ENCODE data around the gene ZNF304. TPM values are rescaled to one million over a fixed set of nuclear protein-coding genes. Genes with fewer than 3 reads are reported as not detected.
"Not testable (repeated sequence)": the region's sequence is repeated elsewhere in the genome, so short reads cannot be mapped to it uniquely, and the experiment has no call there.

Gene ZNF304
- total RNA-seq, 2 donors from 2014 or later: 5.3 to 6.4 TPM

DNA sequence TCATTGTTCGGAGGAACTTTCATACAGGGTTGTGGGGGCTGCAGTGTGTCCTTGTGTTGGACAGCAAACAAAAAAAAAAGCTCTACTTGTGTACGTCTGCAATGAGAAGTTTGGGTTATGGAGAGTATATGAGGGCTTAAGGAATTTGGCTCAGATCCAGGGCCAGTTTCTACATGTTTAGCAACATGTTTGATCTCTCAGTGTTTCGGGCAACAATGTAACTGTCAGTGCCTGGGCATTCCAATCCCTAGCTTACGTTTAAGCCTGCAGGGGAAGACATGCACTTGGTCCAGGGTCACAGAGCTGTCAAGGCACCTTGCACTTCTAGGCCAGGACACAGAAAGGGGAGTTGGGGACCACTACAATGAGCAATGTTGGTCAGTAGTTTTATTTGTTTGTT, 16.9 kb upstream of the ZNF304 start:
- no peak overlapping the region for H3K27ac Mint-ChIP-seq
- H3K27me3 Mint-ChIP-seq: no peaks in the 10 kb centered on the region
- H3K4me3 Mint-ChIP-seq: no peak overlapping the region
- no peaks in the 10 kb centered on the region for H3K4me1 Mint-ChIP-seq
- ATAC-seq (replicated peaks): no peak
- H3K36me3 Mint-ChIP-seq (ENCODE audit: low read depth): peaks cover 11% of the 10 kb centered on the region
- H3K9me3 Mint-ChIP-seq: peaks cover 4% of the 10 kb centered on the region

DNA sequence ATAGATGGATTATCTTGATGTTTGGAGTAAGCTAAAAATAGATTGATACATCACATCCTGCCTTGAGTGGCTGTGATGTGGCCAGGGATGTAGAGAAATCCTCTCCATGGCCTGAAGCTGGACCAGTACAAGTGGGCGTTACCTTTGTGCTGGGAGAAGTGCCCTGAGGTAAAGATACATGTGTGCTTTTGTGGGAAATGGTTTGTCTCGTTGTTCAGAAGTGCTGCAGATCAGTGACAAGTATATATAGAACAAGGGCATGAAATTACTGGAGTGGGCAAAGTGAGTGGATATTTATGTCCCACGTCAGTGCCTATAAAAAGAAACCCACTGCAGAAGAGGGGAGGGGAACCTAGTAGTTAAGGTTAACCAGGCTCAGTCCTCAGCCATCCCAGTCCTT, 12.2 kb upstream of the ZNF304 start:
- no peak for ATAC-seq (replicated peaks)
- Mint-ChIP-seq H3K27me3 (no peaks in the 10 kb centered on the region), H3K4me3 (no peak overlapping the region), H3K27ac (no peak overlapping the region), H3K36me3 (ENCODE audit: low read depth) (no peaks in the 10 kb centered on the region), H3K9me3 (peaks cover 9% of the 10 kb centered on the region), H3K4me1 (no peaks in the 10 kb centered on the region)

DNA sequence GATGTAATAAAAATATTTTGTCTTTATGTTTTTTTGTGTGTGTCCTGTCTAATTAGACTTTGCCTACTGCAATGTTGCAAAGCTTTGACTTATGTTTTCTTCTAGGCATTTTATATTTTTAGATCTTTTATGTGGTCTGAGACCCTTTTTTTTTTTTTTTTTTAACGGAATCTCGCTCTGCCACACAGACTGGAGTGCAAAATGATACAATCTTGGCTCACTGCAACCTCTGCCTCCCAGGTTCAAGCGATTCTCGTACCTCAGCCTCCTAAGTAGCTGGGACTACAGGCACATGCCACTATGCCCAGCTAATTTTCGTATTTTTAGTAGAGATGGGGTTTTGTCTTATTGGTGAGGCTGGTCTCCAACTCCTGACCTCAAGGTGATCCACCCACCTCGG, 8.5 kb upstream of the ZNF304 start:
- no peak for ATAC-seq (replicated peaks)
- H3K9me3 Mint-ChIP-seq: peaks cover 5% of the 10 kb centered on the region
- no peaks in the 10 kb centered on the region for H3K4me1 Mint-ChIP-seq
- peaks cover 4% of the 10 kb centered on the region for H3K27me3 Mint-ChIP-seq
- no peaks in the 10 kb centered on the region for H3K36me3 Mint-ChIP-seq (ENCODE audit: low read depth)
- H3K4me3 Mint-ChIP-seq: no peak overlapping the region
- no peak overlapping the region for H3K27ac Mint-ChIP-seq

DNA sequence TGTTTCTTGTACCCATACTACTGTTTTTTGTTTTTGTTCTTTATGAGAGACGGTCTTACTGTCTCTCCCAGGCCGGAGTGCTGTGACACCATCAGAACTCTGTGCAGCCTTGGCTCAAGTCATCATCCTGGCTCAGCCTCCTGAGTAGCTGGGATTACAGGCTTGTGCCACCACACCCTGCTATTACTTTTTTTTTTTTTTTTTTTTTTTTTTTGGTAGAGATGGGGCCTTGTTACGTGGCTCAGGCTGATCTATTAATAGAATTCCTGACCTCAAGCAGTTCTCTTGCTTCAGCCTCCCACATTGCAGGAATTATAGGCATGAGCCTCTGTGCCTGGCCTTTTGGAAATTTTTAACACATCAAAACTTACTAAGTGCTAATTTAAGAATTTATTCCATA, 2.9 kb upstream of the ZNF304 start:
- peaks cover 24% of the 10 kb centered on the region for H3K36me3 Mint-ChIP-seq (ENCODE audit: low read depth)
- H3K27ac Mint-ChIP-seq: no peak overlapping the region
- H3K9me3 Mint-ChIP-seq: peaks cover 7% of the 10 kb centered on the region
- H3K27me3 Mint-ChIP-seq: peaks cover 4% of the 10 kb centered on the region
- peaks cover 23% of the 10 kb centered on the region for H3K4me1 Mint-ChIP-seq
- no peak overlapping the region for H3K4me3 Mint-ChIP-seq
- no peak for ATAC-seq (replicated peaks)

DNA sequence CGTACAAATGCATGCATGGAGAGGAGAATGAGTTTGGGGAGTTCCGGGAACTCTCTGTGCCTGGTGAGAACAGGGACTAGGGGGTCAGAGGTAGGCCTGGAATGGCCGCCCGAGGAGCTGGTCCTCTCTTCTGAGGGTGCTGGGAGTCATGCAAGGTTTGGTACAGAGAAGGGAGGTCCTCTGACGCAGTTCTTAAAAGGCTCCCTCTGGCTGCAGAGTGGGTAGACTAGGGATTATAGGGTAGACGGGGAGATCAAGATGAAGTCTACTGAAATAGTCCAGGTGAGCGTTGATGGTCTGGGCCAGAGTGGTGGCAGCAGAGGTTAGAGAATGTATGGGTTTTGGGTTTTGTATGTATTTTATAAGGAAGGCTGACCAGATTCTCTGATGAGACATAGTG, 796 bp downstream of the ZNF304 start:
- H3K27ac Mint-ChIP-seq: peak overlapping the region; percentile 97
- H3K4me1 Mint-ChIP-seq: peaks cover 31% of the 10 kb centered on the region
- peaks cover 61% of the 10 kb centered on the region for H3K36me3 Mint-ChIP-seq (ENCODE audit: low read depth)
- H3K9me3 Mint-ChIP-seq: peaks cover 23% of the 10 kb centered on the region
- peak overlapping the region; percentile 98 for H3K4me3 Mint-ChIP-seq
- peaks cover 4% of the 10 kb centered on the region for H3K27me3 Mint-ChIP-seq
- no peak for ATAC-seq (replicated peaks)

DNA sequence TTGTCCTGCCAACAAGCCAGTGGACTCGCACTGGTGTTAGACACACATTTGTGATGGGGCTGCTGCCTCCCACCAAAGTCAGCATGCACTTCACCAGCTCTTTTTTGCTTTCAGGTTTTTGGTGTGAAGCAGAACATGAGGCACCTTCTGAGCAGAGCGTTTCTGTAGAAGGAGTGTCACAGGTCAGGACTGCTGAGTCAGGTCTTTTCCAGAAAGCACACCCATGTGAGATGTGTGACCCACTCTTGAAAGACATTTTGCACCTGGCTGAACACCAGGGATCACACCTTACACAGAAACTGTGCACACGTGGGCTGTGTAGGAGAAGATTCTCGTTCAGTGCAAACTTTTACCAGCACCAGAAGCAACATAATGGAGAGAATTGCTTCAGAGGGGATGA, 4.8 kb downstream of the ZNF304 start:
- Mint-ChIP-seq H3K4me3 (no peak overlapping the region), H3K4me1 (peaks cover 28% of the 10 kb centered on the region), H3K9me3 (peaks cover 26% of the 10 kb centered on the region), H3K27ac (no peak overlapping the region), H3K27me3 (no peaks in the 10 kb centered on the region), H3K36me3 (ENCODE audit: low read depth) (peaks cover 71% of the 10 kb centered on the region)
- no peak for ATAC-seq (replicated peaks)

DNA sequence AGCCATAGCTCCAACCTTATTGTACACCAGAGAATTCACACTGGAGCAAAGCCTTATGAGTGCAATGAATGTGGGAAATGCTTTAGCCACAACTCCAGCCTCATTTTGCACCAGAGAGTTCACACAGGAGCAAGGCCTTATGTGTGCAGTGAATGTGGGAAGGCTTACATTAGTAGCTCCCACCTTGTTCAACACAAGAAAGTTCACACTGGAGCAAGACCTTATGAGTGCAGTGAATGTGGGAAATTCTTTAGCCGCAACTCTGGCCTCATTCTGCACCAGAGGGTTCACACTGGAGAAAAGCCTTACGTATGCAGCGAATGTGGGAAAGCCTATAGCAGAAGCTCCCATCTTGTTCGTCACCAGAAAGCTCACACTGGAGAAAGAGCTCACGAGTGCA, 6.3 kb downstream of the ZNF304 start:
- no peak overlapping the region for H3K27ac Mint-ChIP-seq
- peaks cover 56% of the 10 kb centered on the region for H3K36me3 Mint-ChIP-seq (ENCODE audit: low read depth)
- no peak for ATAC-seq (replicated peaks)
- H3K4me1 Mint-ChIP-seq: peaks cover 14% of the 10 kb centered on the region
- H3K9me3 Mint-ChIP-seq: peaks cover 23% of the 10 kb centered on the region
- no peaks in the 10 kb centered on the region for H3K27me3 Mint-ChIP-seq
- no peak overlapping the region for H3K4me3 Mint-ChIP-seq

DNA sequence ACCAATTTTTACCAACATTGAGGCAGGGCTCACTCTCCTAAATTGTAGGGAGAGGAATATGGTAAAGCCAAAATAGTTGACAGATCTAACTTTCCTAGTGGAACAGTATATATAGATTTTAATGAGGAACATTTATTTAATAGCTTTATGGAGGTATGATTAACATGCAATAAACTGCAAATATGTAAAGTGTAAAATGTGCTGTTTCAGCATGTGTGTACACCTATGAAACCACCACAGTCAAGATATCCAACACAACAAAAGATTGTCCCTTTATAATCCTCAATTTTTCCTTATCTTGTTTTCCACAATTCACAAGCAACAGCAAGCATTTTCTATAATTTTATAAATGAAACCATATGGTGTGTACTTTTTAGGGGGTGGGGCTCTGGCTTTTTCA, 8.2 kb downstream of the ZNF304 start:
- H3K4me1 Mint-ChIP-seq: peaks cover 21% of the 10 kb centered on the region
- H3K9me3 Mint-ChIP-seq: peaks cover 25% of the 10 kb centered on the region
- no peaks in the 10 kb centered on the region for H3K27me3 Mint-ChIP-seq
- no peak overlapping the region for H3K27ac Mint-ChIP-seq
- ATAC-seq (replicated peaks): no peak
- peaks cover 51% of the 10 kb centered on the region for H3K36me3 Mint-ChIP-seq (ENCODE audit: low read depth)
- H3K4me3 Mint-ChIP-seq: no peak overlapping the region

DNA sequence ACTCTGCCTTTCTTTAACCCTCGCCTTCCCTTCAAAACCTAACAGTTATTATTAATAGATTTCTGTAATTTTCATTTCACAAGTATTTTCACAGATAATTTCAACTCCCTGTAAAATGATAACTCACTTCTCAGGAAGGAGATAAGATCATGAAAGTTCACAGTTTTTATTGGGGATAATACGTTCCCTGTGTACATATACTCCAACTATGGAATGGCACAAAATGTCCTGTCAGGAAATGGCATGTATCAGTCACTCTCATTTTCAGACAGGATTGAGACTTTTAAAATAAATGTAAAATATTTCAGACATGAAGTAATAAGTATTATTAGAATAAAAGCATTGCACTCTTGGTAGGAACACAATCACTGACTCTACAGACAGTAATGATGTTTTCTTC, 11.3 kb downstream of the ZNF304 start:
- peaks cover 11% of the 10 kb centered on the region for H3K9me3 Mint-ChIP-seq
- peaks cover 18% of the 10 kb centered on the region for H3K4me1 Mint-ChIP-seq
- H3K36me3 Mint-ChIP-seq (ENCODE audit: low read depth): peaks cover 22% of the 10 kb centered on the region
- peak overlapping the region; percentile 96 for H3K27ac Mint-ChIP-seq
- H3K27me3 Mint-ChIP-seq: no peaks in the 10 kb centered on the region
- no peak for ATAC-seq (replicated peaks)
- H3K4me3 Mint-ChIP-seq: peak overlapping the region; percentile 82

DNA sequence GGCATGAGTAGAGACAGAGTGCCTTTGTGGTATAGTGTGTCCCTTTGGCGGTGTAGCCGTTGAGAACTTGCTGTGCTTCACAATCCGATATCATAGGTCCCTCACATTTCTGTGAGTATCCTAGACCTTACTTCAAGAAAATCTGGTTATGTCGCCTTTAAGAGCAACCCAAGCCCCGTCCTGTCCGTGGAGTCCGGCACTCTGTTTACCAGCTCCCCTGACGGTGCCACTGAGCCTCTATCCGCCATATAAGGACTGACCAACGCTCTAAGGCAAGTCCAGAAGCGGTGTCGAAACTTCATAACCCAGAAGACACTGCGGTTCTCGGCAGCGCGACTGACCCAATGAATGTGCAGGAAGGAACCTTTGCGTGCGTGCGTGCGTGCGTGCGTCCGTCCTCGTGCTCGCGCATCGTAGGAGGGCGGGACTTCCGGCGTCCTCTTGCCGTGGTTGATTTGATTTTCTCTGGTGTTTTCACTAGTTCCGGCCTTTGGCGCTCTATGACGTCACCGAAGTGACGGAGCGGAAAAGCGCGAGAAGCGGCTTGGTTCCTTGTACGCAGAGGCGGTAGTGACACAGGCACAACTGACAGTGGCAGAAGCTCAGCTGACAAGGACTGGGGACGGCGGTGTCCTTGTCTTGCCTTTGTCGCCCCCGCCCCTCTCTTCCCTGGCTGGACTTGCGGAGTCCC, 12.1 kb downstream of the ZNF304 start, which contains the start of the genes TRAPPC2B and ZNF547:
Gene TRAPPC2B (plus strand): TSS at position 555 of the 691 bp plus-strand sequence. CDS start 1,283 bp downstream, outside the sequence.
Gene ZNF547 (plus strand): TSS at position 555 of the 691 bp plus-strand sequence. CDS start 5,005 bp downstream, outside the sequence.
- Mint-ChIP-seq H3K4me3 (peak within 1 kb of the TSS; percentile 82), H3K27me3 (no peaks in the 10 kb centered on the region)

DNA sequence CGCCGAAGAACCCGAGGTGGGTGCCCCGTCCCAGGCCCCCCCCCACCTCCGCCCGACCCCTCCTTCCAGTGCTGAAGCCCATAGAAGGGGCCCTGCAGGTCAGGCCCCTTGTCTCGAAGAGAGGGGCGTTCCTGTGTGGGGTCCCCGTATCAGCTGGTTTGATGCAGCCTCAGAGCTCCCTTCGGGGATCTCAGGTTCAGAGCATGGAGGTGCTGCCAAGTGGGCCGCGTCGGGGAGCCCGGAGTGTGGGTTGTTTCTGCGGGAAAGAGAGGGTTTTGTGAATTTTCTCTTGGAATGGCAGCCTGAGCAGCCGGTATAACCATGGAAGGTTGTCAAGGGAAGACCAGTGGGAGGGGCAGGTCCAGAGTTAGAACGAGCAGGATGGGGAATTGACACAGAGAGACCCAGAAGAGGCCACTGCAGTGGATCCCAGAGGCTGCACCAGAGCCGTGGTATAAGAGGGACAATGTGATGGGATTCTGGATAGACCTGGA, 12.7 kb downstream of the ZNF304 start:
- peak; percentile 5 for ATAC-seq (replicated peaks)
- Mint-ChIP-seq H3K4me1 (peaks cover 18% of the 10 kb centered on the region), H3K27me3 (no peaks in the 10 kb centered on the region), H3K9me3 (peaks cover 9% of the 10 kb centered on the region), H3K27ac (peak overlapping the region; percentile 96), H3K4me3 (peak overlapping the region; percentile 82), H3K36me3 (ENCODE audit: low read depth) (peaks cover 16% of the 10 kb centered on the region)

More for the DNA sequence above, 12.1 kb downstream of the ZNF304 start, which contains the start of the genes TRAPPC2B and ZNF547:
- ATAC-seq (replicated peaks): peak; percentile 97
- H3K9me3 Mint-ChIP-seq: peaks cover 11% of the 10 kb centered on the region
- H3K27ac Mint-ChIP-seq: peak within 1 kb of the TSS; percentile 96
- peaks cover 22% of the 10 kb centered on the region for H3K36me3 Mint-ChIP-seq (ENCODE audit: low read depth)
- peaks cover 18% of the 10 kb centered on the region for H3K4me1 Mint-ChIP-seq

DNA sequence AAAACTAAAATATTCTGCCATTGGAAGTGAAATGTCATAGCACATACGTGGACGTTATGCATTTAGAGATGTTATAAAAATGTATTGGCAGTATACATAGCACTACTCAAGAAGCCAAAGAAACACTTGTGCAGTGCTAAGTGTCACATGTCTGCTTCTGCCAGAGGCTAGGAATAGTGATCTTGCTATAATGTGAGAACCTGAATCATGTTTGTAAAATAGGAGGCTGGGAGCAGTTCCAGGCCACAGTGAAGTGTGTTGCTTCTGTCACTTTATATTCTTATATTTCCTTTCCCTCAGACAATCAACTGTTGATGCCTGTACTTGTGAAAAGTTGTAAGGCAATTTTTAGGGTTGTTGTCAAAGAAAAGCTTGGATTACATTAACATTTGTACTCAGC, 15.7 kb downstream of the ZNF304 start:
- H3K4me1 Mint-ChIP-seq: peaks cover 18% of the 10 kb centered on the region
- H3K4me3 Mint-ChIP-seq: no peak overlapping the region
- H3K36me3 Mint-ChIP-seq (ENCODE audit: low read depth): peaks cover 37% of the 10 kb centered on the region
- no peak overlapping the region for H3K27ac Mint-ChIP-seq
- H3K27me3 Mint-ChIP-seq: no peaks in the 10 kb centered on the region
- H3K9me3 Mint-ChIP-seq: peaks cover 9% of the 10 kb centered on the region
- no peak for ATAC-seq (replicated peaks)

DNA sequence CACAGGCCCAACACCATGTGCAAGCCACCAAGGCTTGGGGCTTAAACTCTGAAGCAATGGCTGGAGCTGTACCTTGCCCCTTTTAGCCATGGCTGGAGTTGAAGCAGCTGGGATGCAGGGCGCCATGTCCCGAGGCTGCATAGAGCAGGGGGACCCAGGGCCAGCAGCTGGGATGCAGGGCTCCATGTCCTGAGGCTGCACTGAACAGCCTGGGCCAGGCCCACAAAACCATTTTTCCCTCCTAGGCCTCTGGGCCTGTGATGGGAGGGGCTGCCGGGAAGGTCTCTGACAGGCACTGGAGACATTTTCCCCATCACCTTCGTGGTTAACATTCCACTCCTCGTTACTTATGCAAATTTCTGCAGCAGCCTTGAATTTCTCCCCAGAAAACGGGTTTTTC, 23.1 kb downstream of the ZNF304 start:
- no peaks in the 10 kb centered on the region for H3K4me1 Mint-ChIP-seq
- peaks cover 90% of the 10 kb centered on the region for H3K36me3 Mint-ChIP-seq (ENCODE audit: low read depth)
- no peak overlapping the region for H3K27ac Mint-ChIP-seq
- ATAC-seq (replicated peaks): no peak
- H3K27me3 Mint-ChIP-seq: no peaks in the 10 kb centered on the region
- peaks cover 28% of the 10 kb centered on the region for H3K9me3 Mint-ChIP-seq
- H3K4me3 Mint-ChIP-seq: no peak overlapping the region

DNA sequence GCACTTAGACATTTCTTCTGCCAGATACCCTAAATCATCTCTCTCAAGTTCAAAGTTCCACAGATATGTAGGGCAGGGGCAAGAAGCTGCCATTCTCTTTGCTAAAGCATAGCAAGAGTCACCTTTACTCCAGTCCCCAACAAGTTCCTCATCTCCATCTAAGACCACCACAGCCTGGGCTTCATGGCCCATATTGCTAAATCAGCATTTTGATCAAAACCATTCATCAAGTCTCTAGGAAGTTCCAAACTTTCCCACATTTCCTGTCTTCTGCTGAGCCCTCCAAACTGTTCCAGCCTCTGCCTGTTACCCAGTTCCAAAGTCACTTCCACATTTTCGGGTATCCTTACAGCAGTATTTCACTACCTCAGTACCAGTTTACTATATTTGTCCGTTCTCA, 23.6 kb downstream of the ZNF304 start:
- H3K4me1 Mint-ChIP-seq; H3K4me3 Mint-ChIP-seq; ATAC-seq (replicated peaks); H3K27me3 Mint-ChIP-seq; H3K27ac Mint-ChIP-seq: not testable (repeated sequence)
- Mint-ChIP-seq H3K36me3 (ENCODE audit: low read depth) (peaks cover 90% of the 10 kb centered on the region), H3K9me3 (peaks cover 32% of the 10 kb centered on the region)

DNA sequence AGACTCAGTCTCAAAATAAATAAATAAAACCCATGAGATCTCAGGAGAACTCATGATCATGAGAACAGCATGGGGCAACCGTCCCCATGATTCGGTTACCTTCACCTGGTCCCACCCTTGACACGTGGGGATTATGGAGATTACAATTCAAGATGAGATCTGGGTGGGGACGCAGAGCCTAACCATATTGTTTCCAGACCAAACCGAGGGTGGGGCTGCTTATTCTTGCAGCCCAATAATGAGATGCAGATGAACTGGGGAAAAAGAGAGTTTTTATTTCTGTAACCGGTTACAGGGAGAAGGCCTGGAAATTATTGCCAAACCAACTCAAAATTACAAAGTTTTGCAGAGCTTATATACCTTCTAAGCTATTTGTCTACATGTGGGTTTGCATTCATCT, 25.1 kb downstream of the ZNF304 start:
- no peaks in the 10 kb centered on the region for H3K27me3 Mint-ChIP-seq
- peaks cover 39% of the 10 kb centered on the region for H3K9me3 Mint-ChIP-seq
- no peak overlapping the region for H3K4me3 Mint-ChIP-seq
- H3K36me3 Mint-ChIP-seq (ENCODE audit: low read depth): peaks cover 78% of the 10 kb centered on the region
- no peak overlapping the region for H3K27ac Mint-ChIP-seq
- no peaks in the 10 kb centered on the region for H3K4me1 Mint-ChIP-seq
- no peak for ATAC-seq (replicated peaks)

Data from activated T-helper 17 cell treated with anti-CD3 and anti-CD28 coated beads, Interleukin-2, amount 50 U/mL, for 72 hours (primary cell).